WTC11 (cell line): ENCODE measurements around the gene CKAP2L. TPM values are rescaled to one million over a fixed set of nuclear protein-coding genes. Genes with fewer than 3 reads are reported as not detected.

Source experiments
- ATAC-seq: fragments of 200-7000 bp; cut with Tn5 transposase; 2 replicates; pipeline ENCODE4 v1.10.0; 2021; ENCODE audit warnings: mild to moderate bottlenecking, moderate library complexity
- CTCF ChIA-PET: fragments of 300-600 bp; sonication (Branson Sonifier 250); formaldehyde crosslinking; loops from one replicate; lab custom pipeline; 2021; ENCODE audit warnings: antibody characterized with exemption; lab: Charles Lee
- POLR2A ChIA-PET: fragments of 350-600 bp; sonication (Branson Sonifier 250); formaldehyde crosslinking; loops from one replicate; lab custom pipeline; 2021; ENCODE audit warnings: antibody characterized with exemption; lab: Charles Lee
- DNase-seq: peaks from one replicate; pipeline ENCODE4 v3.0.0; 2021; ENCODE audit warnings: low spot score
- H3K27ac Mint-ChIP-seq: 2 replicates; pipeline ENCODE4 v1.8.0; 2021; ENCODE audit warnings: mixed read lengths
- H3K27me3 Mint-ChIP-seq: 2 replicates; pipeline ENCODE4 v1.8.0; 2021; ENCODE audit warnings: low read depth, mild to moderate bottlenecking, moderate library complexity, mixed read lengths
- H3K36me3 Mint-ChIP-seq: 2 replicates; pipeline ENCODE4 v1.8.0; 2021; ENCODE audit warnings: mixed read lengths
- H3K4me1 Mint-ChIP-seq: 2 replicates; pipeline ENCODE4 v1.8.0; 2022; ENCODE audit warnings: mixed read lengths
- H3K4me3 Mint-ChIP-seq: 2 replicates; pipeline ENCODE4 v1.8.0; 2021; ENCODE audit warnings: mild to moderate bottlenecking, moderate library complexity, mixed read lengths
- H3K9me3 Mint-ChIP-seq: 2 replicates; pipeline ENCODE4 v1.8.0; 2021; ENCODE audit warnings: mixed read lengths
- ATF1 ChIP-seq: sonication (generic); formaldehyde crosslinking; IDR thresholded peaks from 2 replicates; pipeline ENCODE4 v1.8.1; 2023; ENCODE audit warnings: mild to moderate bottlenecking, moderate library complexity, missing genetic modification reagents
- ATF3 ChIP-seq: sonication (generic); formaldehyde crosslinking; conservative IDR thresholded peaks from 2 replicates; pipeline ENCODE4 v1.8.1; 2022; ENCODE audit warnings: mild to moderate bottlenecking, missing genetic modification reagents
- ATF6 ChIP-seq: sonication (generic); formaldehyde crosslinking; IDR thresholded peaks from 2 replicates; pipeline ENCODE4 v1.8.1; 2023; ENCODE audit warnings: mild to moderate bottlenecking, missing genetic modification reagents
- E2F4 ChIP-seq: sonication (generic); formaldehyde crosslinking; IDR thresholded peaks from 2 replicates; pipeline ENCODE4 v1.8.1; 2022; ENCODE audit warnings: low read depth, mild to moderate bottlenecking, moderate library complexity, missing genetic modification reagents, borderline replicate concordance
- E2F5 ChIP-seq: sonication (generic); formaldehyde crosslinking; IDR thresholded peaks from 2 replicates; pipeline ENCODE4 v1.8.1; 2022; ENCODE audit warnings: mild to moderate bottlenecking, moderate library complexity, missing genetic modification reagents
- ELF4 ChIP-seq: sonication (generic); formaldehyde crosslinking; IDR thresholded peaks from 2 replicates; pipeline ENCODE4 v1.8.1; 2022; ENCODE audit warnings: low read depth, mild to moderate bottlenecking, moderate library complexity, missing genetic modification reagents
- EMX1 ChIP-seq: fragments of 250-450 bp; sonication (Bioruptor Pico); IDR thresholded peaks from 2 replicates; pipeline ENCODE4 v1.8.0; 2021; ENCODE audit warnings: mild to moderate bottlenecking
- GRHL2 ChIP-seq: fragments of 250-450 bp; sonication (Bioruptor Pico); IDR thresholded peaks from 2 replicates; pipeline ENCODE4 v1.8.0; 2022; ENCODE audit warnings: mild to moderate bottlenecking, moderate library complexity; ENCODE audit not compliant: insufficient replicate concordance, severe bottlenecking
- GTF2I ChIP-seq: fragments of 250-450 bp; sonication (Bioruptor Pico); conservative IDR thresholded peaks from 2 replicates; pipeline ENCODE4 v1.4.0; 2021; ENCODE audit warnings: mild to moderate bottlenecking
- KAT7 ChIP-seq: sonication (generic); formaldehyde crosslinking; IDR thresholded peaks from 2 replicates; pipeline ENCODE4 v1.8.1; 2023; ENCODE audit warnings: missing genetic modification reagents, mild to moderate bottlenecking, borderline replicate concordance
- NR1H2 ChIP-seq: sonication (generic); formaldehyde crosslinking; IDR thresholded peaks from 2 replicates; pipeline ENCODE4 v1.9.0; 2021; ENCODE audit warnings: mild to moderate bottlenecking, moderate library complexity, missing genetic modification reagents
- RORB ChIP-seq: fragments of 250-450 bp; sonication (Bioruptor Pico); IDR thresholded peaks from 2 replicates; pipeline ENCODE4 v1.9.0; 2021; ENCODE audit warnings: mild to moderate bottlenecking
- SMAD4 ChIP-seq: sonication (generic); formaldehyde crosslinking; IDR thresholded peaks from 2 replicates; pipeline ENCODE4 v1.8.0; 2022; ENCODE audit warnings: mild to moderate bottlenecking, missing genetic modification reagents
- SP1 ChIP-seq: sonication (generic); formaldehyde crosslinking; conservative IDR thresholded peaks from 2 replicates; pipeline ENCODE4 v1.8.1; 2022; ENCODE audit warnings: missing genetic modification reagents
- STAT6 ChIP-seq: sonication (generic); formaldehyde crosslinking; conservative IDR thresholded peaks from 2 replicates; pipeline ENCODE4 v1.8.1; 2023; ENCODE audit warnings: mild to moderate bottlenecking, low read depth, missing genetic modification reagents, moderate library complexity
- ZMAT4 ChIP-seq: fragments of 250-450 bp; sonication (Bioruptor Pico); IDR thresholded peaks from 2 replicates; pipeline ENCODE4 v1.9.0; 2021; ENCODE audit warnings: mild to moderate bottlenecking
- ZNF121 ChIP-seq: sonication (generic); formaldehyde crosslinking; IDR thresholded peaks from 2 replicates; pipeline ENCODE4 v1.8.0; 2023; ENCODE audit warnings: missing genetic modification reagents
- ZNF138 ChIP-seq: sonication (generic); formaldehyde crosslinking; conservative IDR thresholded peaks from 2 replicates; pipeline ENCODE4 v1.8.1; 2022; ENCODE audit warnings: mild to moderate bottlenecking, moderate library complexity, missing genetic modification reagents
- ZNF281 ChIP-seq: sonication (generic); formaldehyde crosslinking; IDR thresholded peaks from 2 replicates; pipeline ENCODE4 v1.8.0; 2023; ENCODE audit warnings: mild to moderate bottlenecking, missing genetic modification reagents
- ZNF317 ChIP-seq: sonication (generic); formaldehyde crosslinking; IDR thresholded peaks from 2 replicates; pipeline ENCODE4 v1.8.1; 2023; ENCODE audit warnings: low read depth, mild to moderate bottlenecking, moderate library complexity, missing genetic modification reagents, borderline replicate concordance
- ZNF416 ChIP-seq: fragments of 250-450 bp; sonication (Bioruptor Pico); IDR thresholded peaks from 2 replicates; pipeline ENCODE4 v1.9.0; 2021; ENCODE audit warnings: mild to moderate bottlenecking, inconsistent platforms
- total RNA-seq: library from RNA; stranded (reverse); gene quantifications from 3 replicates; pipeline ENCODE4 v1.2.3, GENCODE V29; 2021

The CKAP2L gene
- total RNA-seq, 1 experiment from 2014 or later, result 25.6 TPM

- TF ChIP-seq GRHL2 (no peak), KAT7 (CRISPR knock-in tag) (no peak), RORB (no peak), ZNF317 (CRISPR knock-in tag) (no peak)
Observed at GRCh38 chr2:112728378-112729175, 35.8 kb downstream of the CKAP2L start (continued).

GRCh38 chr2:112728029-112728362 lies 36.4 kb downstream of the CKAP2L start:
- no peak for ATAC-seq
- no peak overlapping the region for H3K4me3 Mint-ChIP-seq
- peaks cover 8% of the 10 kb centered on the region; the same call in 1 of the 2 replicates for H3K4me1 Mint-ChIP-seq
- no peak overlapping the region for H3K27ac Mint-ChIP-seq
- DNase-seq, result no peak
- ChIA-PET CTCF (interaction anchor here (1.2 to 8.7 kb wide), 8 partner anchors 17 to 232 kb away, joined by 3 to 143 read pairs (median 10); no protein-coding TSS in a partner anchor), POLR2A (no interaction called here)
- TF ChIP-seq ZNF138 (CRISPR knock-in tag), result no peak
- no peak for TF ChIP-seq ELF4 (CRISPR knock-in tag)
- TF ChIP-seq E2F4 (CRISPR knock-in tag), result no peak
- TF ChIP-seq ATF1 (CRISPR knock-in tag), result no peak
- TF ChIP-seq STAT6 (CRISPR knock-in tag), result no peak
- no peak for TF ChIP-seq ZNF121 (CRISPR knock-in tag)
- TF ChIP-seq SMAD4, result no peak
- no peak for TF ChIP-seq ZMAT4
- no peak for TF ChIP-seq E2F5
- no peak for TF ChIP-seq ZNF416
- no peaks in the 10 kb centered on the region for H3K27me3 Mint-ChIP-seq
- H3K9me3 Mint-ChIP-seq, result no peaks in the 10 kb centered on the region
- no peaks in the 10 kb centered on the region for H3K36me3 Mint-ChIP-seq

- ChIA-PET CTCF (interaction anchor here (0.9 to 8.7 kb wide), 24 partner anchors 11 to 232 kb away, joined by 3 to 143 read pairs (median 6); partner anchors contain the start of genes CHCHD5 and SLC20A1), POLR2A (no interaction called here)
- H3K4me1 Mint-ChIP-seq, result peaks cover 8% of the 10 kb centered on the region; the same call in 1 of the 2 replicates
- no peak overlapping the region for H3K27ac Mint-ChIP-seq
- no peaks in the 10 kb centered on the region for H3K9me3 Mint-ChIP-seq
- ATAC-seq, result no peak
- DNase-seq, result no peak
- H3K4me3 Mint-ChIP-seq, result no peak overlapping the region
- H3K27me3 Mint-ChIP-seq, result no peaks in the 10 kb centered on the region
- H3K36me3 Mint-ChIP-seq, result no peaks in the 10 kb centered on the region
- TF ChIP-seq ZNF281 (CRISPR knock-in tag), result no peak
- no peak for TF ChIP-seq NR1H2 (CRISPR knock-in tag)
- no peak for TF ChIP-seq RORB
- TF ChIP-seq GTF2I (CRISPR knock-in tag), result no peak
- TF ChIP-seq ATF6, result no peak
- TF ChIP-seq ATF3 (CRISPR knock-in tag), result no peak
- TF ChIP-seq ZMAT4, result no peak
- TF ChIP-seq SP1 (CRISPR knock-in tag), result no peak
- no peak for TF ChIP-seq EMX1
Observed at GRCh38 chr2:112727276-112728028, 37.0 kb downstream of the CKAP2L start.
